ENCODE measurements around the gene SKOR1. TPM values are rescaled to one million over a fixed set of nuclear protein-coding genes. Genes with fewer than 3 reads are reported as not detected.

Gene SKOR1
- total and polyA plus RNA-seq, 7 donors, result 0.06 to 0.48 (median 0.13) TPM

DNA sequence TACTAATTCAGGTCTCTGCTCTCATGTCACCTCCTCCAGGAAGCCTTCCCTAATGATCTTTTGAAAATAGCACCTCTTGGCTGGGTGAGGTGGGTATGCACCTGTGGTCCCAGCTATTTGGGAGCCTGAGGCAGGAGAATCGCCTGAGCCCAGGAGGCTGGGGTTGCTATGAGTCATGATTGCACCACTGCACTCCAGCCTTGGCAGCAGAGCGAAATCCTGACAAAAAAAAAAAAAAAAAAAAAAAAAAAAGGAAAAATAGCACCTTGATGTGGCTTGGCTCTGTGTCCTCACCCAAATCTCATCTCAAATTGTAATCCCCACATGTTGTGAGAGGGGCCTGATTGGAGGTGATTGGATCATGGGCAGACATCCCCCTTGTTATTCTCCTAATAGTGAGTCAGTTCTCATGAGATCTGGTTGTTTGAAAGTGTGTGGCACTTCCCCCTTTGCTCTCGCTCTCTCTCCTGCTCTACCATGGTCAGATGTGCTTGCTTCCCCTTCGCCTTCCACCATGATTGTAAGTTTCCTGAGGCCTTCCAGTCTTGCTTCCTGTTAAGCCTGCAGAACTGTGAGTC, 25.8 kb downstream of the SKOR1 start:
- ATAC-seq, result peak in 2 of 4 donors; percentile 38 to 64
- TF ChIP-seq, protein P1, sequence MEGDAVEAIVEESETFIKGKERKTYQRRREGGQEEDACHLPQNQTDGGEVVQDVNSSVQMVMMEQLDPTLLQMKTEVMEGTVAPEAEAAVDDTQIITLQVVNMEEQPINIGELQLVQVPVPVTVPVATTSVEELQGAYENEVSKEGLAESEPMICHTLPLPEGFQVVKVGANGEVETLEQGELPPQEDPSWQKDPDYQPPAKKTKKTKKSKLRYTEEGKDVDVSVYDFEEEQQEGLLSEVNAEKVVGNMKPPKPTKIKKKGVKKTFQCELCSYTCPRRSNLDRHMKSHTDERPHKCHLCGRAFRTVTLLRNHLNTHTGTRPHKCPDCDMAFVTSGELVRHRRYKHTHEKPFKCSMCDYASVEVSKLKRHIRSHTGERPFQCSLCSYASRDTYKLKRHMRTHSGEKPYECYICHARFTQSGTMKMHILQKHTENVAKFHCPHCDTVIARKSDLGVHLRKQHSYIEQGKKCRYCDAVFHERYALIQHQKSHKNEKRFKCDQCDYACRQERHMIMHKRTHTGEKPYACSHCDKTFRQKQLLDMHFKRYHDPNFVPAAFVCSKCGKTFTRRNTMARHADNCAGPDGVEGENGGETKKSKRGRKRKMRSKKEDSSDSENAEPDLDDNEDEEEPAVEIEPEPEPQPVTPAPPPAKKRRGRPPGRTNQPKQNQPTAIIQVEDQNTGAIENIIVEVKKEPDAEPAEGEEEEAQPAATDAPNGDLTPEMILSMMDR (IDR thresholded peaks at IDR 0.05), result no peak
- intact Hi-C loops (cut with DNase I), result no loop called here
- Histone ChIP-seq H3K4me1 (no peaks in the 10 kb centered on the region), H3K27ac (no peak overlapping the region), H3K27me3 (ENCODE audit: insufficient read depth in 3 of 3, low read length in 2 of 3) (no peaks in the 10 kb centered on the region), H3K4me3 (no peak overlapping the region), H3K9me3 (no peaks in the 10 kb centered on the region), H3K36me3 (ENCODE audit: insufficient read depth in 1 of 2, low read depth in 1 of 2) (no peaks in the 10 kb centered on the region)
- 70 to 80% (median 78%) methylated on average over 4 of the region's 4 CpGs for WGBS, 3 donors
- DNase-seq, result no peak

DNA sequence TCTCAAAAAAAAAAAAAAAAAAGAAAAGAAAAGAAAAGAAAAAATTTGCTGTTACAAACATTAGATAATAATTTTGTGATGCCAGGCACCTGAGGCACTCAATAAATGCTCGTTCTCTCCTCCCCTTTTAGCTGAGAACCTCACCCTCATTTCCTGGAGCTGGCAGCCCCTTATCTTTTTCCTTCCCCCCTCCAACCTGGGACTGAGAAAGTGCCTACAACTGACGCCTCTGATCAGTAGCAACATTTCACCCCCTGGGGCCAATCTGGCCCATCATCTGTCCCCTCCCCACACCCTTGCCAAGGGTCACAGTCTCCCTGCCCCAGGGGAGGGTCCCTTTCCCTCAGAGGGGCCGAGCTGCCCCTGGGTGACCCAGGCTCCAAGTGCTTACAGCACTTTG, 27.1 kb downstream of the SKOR1 start:
- intact Hi-C loops (cut with DNase I), result no loop called here
- Histone ChIP-seq H3K4me3 (no peak overlapping the region), H3K27me3 (ENCODE audit: insufficient read depth in 3 of 3, low read length in 2 of 3) (no peaks in the 10 kb centered on the region), H3K4me1 (no peaks in the 10 kb centered on the region), H3K27ac (no peak overlapping the region), H3K9me3 (no peaks in the 10 kb centered on the region), H3K36me3 (ENCODE audit: insufficient read depth in 1 of 2, low read depth in 1 of 2) (no peaks in the 10 kb centered on the region)
- WGBS, 3 donors, result 55 to 73% (median 68%) methylated on average over 3 of the region's 3 CpGs
- no peak for DNase-seq
- TF ChIP-seq, protein P1 (IDR thresholded peaks at IDR 0.05), result no peak
- no peak for ATAC-seq

DNA sequence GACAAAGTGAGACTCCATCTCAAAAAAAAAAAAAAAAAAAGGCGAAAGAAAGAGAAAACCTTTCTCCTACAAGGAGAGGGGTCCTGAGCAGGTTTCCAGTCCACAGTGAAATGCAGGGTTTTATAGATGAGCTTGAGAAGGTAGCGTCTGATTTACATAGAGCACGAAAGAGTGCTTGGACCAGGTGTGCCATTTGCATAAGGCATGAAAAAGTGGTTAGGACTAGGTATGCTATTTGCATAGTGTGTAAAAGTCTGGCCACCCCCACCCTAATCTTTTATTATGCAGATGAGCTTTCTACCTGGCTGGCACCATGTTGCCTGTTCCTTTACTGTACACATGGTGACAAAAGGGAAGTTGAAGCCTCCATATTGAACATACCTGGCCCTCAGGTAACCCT, 28.1 kb downstream of the SKOR1 start:
- Histone ChIP-seq H3K4me1 (no peaks in the 10 kb centered on the region), H3K4me3 (no peak overlapping the region), H3K27me3 (ENCODE audit: insufficient read depth in 3 of 3, low read length in 2 of 3) (no peaks in the 10 kb centered on the region), H3K9me3 (no peaks in the 10 kb centered on the region), H3K27ac (no peak overlapping the region), H3K36me3 (ENCODE audit: insufficient read depth in 1 of 2, low read depth in 1 of 2) (no peaks in the 10 kb centered on the region)
- WGBS, 3 donors, result 89 to 96% (median 91%) methylated on average over 2 to 3 of the region's 3 CpGs
- DNase-seq, result no peak
- intact Hi-C loops (cut with DNase I), result no loop called here
- no peak for ATAC-seq
- TF ChIP-seq, protein P1 (IDR thresholded peaks at IDR 0.05), result no peak

DNA sequence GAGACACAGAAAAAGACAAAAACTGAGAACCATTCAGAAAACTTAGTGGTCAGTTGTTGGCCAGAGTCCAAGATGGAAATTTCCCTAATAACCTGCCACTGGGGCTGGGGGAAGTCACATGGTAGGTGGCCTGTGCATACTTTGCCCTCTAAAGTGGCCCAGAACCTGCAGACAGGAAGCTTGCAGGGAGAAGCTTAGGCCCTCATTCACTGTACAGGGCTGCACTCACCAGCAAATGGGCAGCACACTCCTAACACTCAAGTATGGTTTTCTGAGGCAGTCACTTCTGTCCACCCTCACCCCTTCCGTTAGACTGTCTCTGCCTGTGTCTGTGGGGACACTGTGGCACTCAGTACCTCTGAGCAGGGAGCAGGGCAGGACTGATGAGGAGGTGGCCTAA, 29.0 kb downstream of the SKOR1 start:
- Histone ChIP-seq H3K36me3 (ENCODE audit: insufficient read depth in 1 of 2, low read depth in 1 of 2) (no peaks in the 10 kb centered on the region), H3K4me3 (no peak overlapping the region), H3K27ac (no peak overlapping the region), H3K9me3 (no peaks in the 10 kb centered on the region), H3K27me3 (ENCODE audit: insufficient read depth in 3 of 3, low read length in 2 of 3) (no peaks in the 10 kb centered on the region), H3K4me1 (no peaks in the 10 kb centered on the region)
- ATAC-seq, result no peak
- TF ChIP-seq, protein P1 (IDR thresholded peaks at IDR 0.05), result no peak
- 76 to 94% (median 91%) methylated on average over 1 of the region's 1 CpG for WGBS, 3 donors
- intact Hi-C loops (cut with DNase I), result no loop called here
- DNase-seq, result no peak

DNA sequence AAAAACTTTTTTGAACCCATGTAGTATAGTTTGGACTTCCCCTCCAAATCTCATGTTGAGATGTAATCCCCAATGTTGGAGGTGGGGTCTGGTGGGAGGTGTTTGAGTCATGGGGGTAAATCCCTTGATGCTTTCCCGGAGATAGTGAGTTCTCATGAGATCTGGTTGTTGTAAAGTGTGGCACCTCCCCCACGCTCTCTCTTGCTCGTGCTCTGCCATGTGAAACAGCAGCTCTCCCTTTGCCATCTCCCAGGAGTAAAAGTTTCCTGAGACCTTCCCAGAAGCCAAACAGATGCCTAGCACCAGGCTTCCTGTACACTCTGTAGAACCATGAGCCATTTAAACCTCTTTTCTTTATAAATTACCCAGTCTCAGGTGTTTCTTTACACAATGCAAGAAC, 30.5 kb downstream of the SKOR1 start:
- no peak for ATAC-seq
- intact Hi-C loops (cut with DNase I), result no loop called here
- H3K4me1 ChIP-seq, result no peaks in the 10 kb centered on the region
- H3K9me3 ChIP-seq, result no peaks in the 10 kb centered on the region
- no peak overlapping the region for H3K4me3 ChIP-seq
- H3K27ac ChIP-seq, result no peak overlapping the region
- H3K36me3 ChIP-seq (ENCODE audit: insufficient read depth in 1 of 2, low read depth in 1 of 2), result no peaks in the 10 kb centered on the region
- H3K27me3 ChIP-seq (ENCODE audit: insufficient read depth in 3 of 3, low read length in 2 of 3), result no peaks in the 10 kb centered on the region
- DNase-seq, result no peak
- WGBS, 3 donors, result 61 to 87% (median 76%) methylated on average over 3 of the region's 3 CpGs
- TF ChIP-seq, protein P1 (IDR thresholded peaks at IDR 0.05), result no peak
